MCF 10A (cell line): ENCODE data around the gene LDB3. TPM values are rescaled to one million over a fixed set of nuclear protein-coding genes. Genes with fewer than 3 reads are reported as not detected.

Experiments
- BruUV-seq: library from RNA; stranded (reverse); fragments of 400-500 nt; replicated peaks from 2 replicates; lab custom pipeline; 2021; lab: Mats Ljungman, UMichigan
- CTCF ChIA-PET: fragments of 300-600 bp; sonication (Branson Sonifier 250); formaldehyde crosslinking; extraction: SDS; loops from one replicate; lab custom pipeline; 2021; ENCODE audit warnings: antibody characterized with exemption, inconsistent platforms; lab: Yijun Ruan, JAX
- POLR2A ChIA-PET: fragments of 300-600, 350-650 bp; sonication (Branson Sonifier 250); formaldehyde crosslinking; extraction: SDS; loops from one replicate; lab custom pipeline; 2020; ENCODE audit warnings: antibody characterized with exemption, inconsistent platforms; lab: Yijun Ruan, JAX
- DNase-seq: peaks from one replicate; pipeline ENCODE4 v3.0.0-alpha.2; 2018; ENCODE audit not compliant: unreplicated experiment
- H3K27ac Mint-ChIP-seq: one replicate; pipeline ENCODE4 v1.8.0; 2022; ENCODE audit warnings: mild to moderate bottlenecking, low read depth, mixed read lengths; ENCODE audit not compliant: unreplicated experiment
- H3K27me3 Mint-ChIP-seq: one replicate; pipeline ENCODE4 v1.8.0; 2022; ENCODE audit warnings: mixed read lengths; ENCODE audit not compliant: insufficient read depth, unreplicated experiment
- H3K36me3 Mint-ChIP-seq: one replicate; pipeline ENCODE4 v1.8.0; 2022; ENCODE audit warnings: mild to moderate bottlenecking, moderate library complexity, mixed read lengths; ENCODE audit not compliant: insufficient read depth, unreplicated experiment
- H3K4me1 Mint-ChIP-seq: one replicate; pipeline ENCODE4 v1.8.0; 2022; ENCODE audit warnings: mixed read lengths; ENCODE audit not compliant: insufficient read depth, unreplicated experiment
- H3K4me3 Mint-ChIP-seq: one replicate; pipeline ENCODE4 v1.8.0; 2022; ENCODE audit warnings: mild to moderate bottlenecking, moderate library complexity, mixed read lengths; ENCODE audit not compliant: unreplicated experiment
- H3K9me3 Mint-ChIP-seq: one replicate; pipeline ENCODE4 v1.8.0; 2022; ENCODE audit warnings: mixed read lengths; ENCODE audit not compliant: unreplicated experiment
- intact Hi-C: fragments of 100-400 bp; cut with micrococcal nuclease; formaldehyde crosslinking; loops from 2 replicates; pipeline ENCODE4 v1.14.1; 2022
- total RNA-seq: library from RNA; stranded (reverse); gene quantifications from 2 replicates; pipeline ENCODE4 v1.2.3, GENCODE V29; 2022
- TF ChIP-seq, protein P1 (sequence below): fragments of 200-600 bp; IDR thresholded peaks from one replicate; pipeline ENCODE4 v1.8.0; 2022; ENCODE audit warnings: antibody characterized with exemption, mild to moderate bottlenecking; ENCODE audit not compliant: unreplicated experiment

LDB3 gene
- total RNA-seq, 1 experiment from 2014 or later = 0.23 TPM

DNA sequence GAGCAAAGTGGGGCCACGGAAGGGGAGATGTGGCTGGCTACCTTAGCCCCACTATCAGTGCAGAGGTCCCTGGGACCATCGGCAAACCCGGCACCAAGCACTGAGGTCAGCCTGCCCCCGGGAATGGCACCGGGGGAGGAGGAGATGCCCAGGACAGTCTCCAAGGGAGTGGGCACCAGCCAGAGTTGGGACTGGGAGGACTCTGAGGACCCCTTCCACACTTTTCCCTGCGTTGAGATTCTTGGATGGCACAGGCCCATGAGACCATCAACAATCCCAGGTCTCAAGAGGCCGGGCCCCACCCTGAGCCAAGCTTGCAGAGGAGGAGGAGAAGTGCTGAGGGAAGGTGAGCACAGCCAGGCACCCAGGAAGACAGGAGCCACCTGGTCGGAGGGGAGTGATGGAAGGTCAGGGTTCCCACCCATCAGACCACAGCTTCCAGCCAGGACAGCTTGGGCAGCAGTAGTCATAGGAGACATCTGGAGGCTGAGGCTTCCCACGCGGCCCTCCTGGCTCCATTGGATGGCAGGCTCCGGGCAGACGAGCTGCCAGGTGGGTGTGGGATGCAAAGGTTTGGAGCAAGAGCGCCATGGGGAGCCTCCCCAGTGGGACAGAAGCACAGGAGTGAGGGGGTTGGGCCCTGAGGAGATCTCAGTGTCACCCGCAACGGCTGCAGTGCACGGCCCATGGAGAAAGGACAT lies 16.5 kb upstream of the LDB3 start:
- no peak overlapping the region for H3K4me3 Mint-ChIP-seq
- peaks cover under 1% of the 10 kb centered on the region for H3K27me3 Mint-ChIP-seq
- no peaks in the 10 kb centered on the region for H3K36me3 Mint-ChIP-seq
- H3K9me3 Mint-ChIP-seq = no peaks in the 10 kb centered on the region
- DNase-seq = no peak
- peaks cover 20% of the 10 kb centered on the region for H3K4me1 Mint-ChIP-seq
- intact Hi-C loops = no loop called here
- ChIA-PET CTCF (interaction anchor here (1.4 kb wide), 1 partner anchor 11 kb away, joined by 4 read pairs; no protein-coding TSS in a partner anchor), POLR2A (interaction anchor here (0.6 kb wide), 1 partner anchor 38 kb away, joined by 4 read pairs; no protein-coding TSS in a partner anchor)
- BruUV-seq = no TSS peak
- no peak overlapping the region for H3K27ac Mint-ChIP-seq
- TF ChIP-seq, protein P1, sequence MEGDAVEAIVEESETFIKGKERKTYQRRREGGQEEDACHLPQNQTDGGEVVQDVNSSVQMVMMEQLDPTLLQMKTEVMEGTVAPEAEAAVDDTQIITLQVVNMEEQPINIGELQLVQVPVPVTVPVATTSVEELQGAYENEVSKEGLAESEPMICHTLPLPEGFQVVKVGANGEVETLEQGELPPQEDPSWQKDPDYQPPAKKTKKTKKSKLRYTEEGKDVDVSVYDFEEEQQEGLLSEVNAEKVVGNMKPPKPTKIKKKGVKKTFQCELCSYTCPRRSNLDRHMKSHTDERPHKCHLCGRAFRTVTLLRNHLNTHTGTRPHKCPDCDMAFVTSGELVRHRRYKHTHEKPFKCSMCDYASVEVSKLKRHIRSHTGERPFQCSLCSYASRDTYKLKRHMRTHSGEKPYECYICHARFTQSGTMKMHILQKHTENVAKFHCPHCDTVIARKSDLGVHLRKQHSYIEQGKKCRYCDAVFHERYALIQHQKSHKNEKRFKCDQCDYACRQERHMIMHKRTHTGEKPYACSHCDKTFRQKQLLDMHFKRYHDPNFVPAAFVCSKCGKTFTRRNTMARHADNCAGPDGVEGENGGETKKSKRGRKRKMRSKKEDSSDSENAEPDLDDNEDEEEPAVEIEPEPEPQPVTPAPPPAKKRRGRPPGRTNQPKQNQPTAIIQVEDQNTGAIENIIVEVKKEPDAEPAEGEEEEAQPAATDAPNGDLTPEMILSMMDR = no peak

DNA sequence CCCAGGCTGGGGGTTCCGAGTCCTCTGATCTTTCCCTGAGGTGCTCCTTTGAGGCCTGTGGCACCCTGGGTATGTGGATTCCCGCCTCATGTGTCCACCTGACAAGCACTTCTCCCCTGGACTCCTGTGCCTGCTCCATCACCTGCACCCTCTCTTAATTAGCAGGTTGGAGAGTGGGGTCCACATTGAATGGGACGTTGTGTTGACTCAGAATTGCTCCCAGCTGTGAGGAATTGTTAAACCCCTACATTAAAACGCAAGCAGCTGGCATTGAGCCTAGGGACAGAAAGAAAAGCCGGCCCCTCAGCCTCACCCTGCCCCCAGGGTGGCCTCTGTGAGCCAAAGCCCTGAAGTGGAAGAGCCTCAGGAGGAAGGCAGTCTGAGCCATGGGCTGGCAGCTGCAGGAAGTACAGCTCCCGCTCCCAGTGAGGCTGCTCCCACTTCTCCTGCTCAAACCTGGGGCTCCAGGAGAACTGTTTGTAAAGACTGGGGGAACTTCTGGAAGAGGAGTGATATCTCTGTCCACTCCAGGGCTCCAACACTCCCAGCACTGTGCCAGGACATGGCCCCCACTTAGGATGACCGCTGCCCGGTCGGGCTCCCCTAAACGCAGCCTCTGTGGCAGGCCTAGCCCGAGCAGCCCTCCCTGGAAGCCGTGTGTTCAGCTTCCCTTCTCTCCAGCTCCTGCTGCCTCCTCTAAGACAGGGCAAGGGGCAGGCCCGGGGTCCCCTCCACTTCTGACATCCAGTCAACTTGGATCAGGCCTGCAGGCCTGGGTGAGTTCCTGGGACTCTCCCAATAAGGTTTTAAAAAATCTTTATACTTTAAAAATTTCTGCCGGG lies 15.7 kb upstream of the LDB3 start:
- H3K9me3 Mint-ChIP-seq = no peaks in the 10 kb centered on the region
- H3K27ac Mint-ChIP-seq = no peak overlapping the region
- TF ChIP-seq, protein P1 = no peak
- ChIA-PET POLR2A (interaction anchor here (0.6 kb wide), 1 partner anchor 39 kb away, joined by 4 read pairs; no protein-coding TSS in a partner anchor), CTCF (interaction anchor here (0.8 to 1.4 kb wide), 2 partner anchors 10 kb away, joined by 3 to 4 read pairs; no protein-coding TSS in a partner anchor)
- no peak overlapping the region for H3K4me3 Mint-ChIP-seq
- H3K27me3 Mint-ChIP-seq = peaks cover 8% of the 10 kb centered on the region
- BruUV-seq = no TSS peak
- DNase-seq = peak; percentile 19
- no peaks in the 10 kb centered on the region for H3K36me3 Mint-ChIP-seq
- H3K4me1 Mint-ChIP-seq = peaks cover 24% of the 10 kb centered on the region
- intact Hi-C loops = no loop called here

DNA sequence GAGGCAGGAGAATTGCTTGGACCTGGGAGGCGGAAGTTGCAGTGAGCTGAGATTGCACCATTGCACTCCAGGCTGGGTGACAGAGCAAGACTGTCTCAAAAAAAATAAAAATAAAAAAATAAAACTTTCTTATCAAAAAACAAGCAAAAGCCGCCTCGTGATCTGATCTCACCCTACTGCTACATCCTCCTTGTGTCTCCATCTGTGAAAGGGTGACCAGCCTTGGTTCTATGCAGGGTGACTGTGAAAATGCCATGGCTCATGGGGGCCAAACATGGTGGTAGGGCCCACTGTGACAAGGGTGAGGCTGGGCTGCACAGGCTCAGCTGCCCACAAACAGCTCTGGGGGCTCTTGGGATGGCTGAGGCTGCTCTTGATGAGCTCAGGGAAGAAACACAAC lies 14.9 kb upstream of the LDB3 start:
- Mint-ChIP-seq H3K27me3 (peaks cover 10% of the 10 kb centered on the region), H3K9me3 (no peaks in the 10 kb centered on the region), H3K27ac (no peak overlapping the region), H3K36me3 (no peaks in the 10 kb centered on the region), H3K4me1 (peaks cover 16% of the 10 kb centered on the region), H3K4me3 (no peak overlapping the region)
- intact Hi-C loops = no loop called here
- BruUV-seq = no TSS peak
- TF ChIP-seq, protein P1 = no peak
- ChIA-PET CTCF (interaction anchor here (0.8 kb wide), 1 partner anchor 11 kb away, joined by 3 read pairs; no protein-coding TSS in a partner anchor), POLR2A (no interaction called here)
- no peak for DNase-seq

DNA sequence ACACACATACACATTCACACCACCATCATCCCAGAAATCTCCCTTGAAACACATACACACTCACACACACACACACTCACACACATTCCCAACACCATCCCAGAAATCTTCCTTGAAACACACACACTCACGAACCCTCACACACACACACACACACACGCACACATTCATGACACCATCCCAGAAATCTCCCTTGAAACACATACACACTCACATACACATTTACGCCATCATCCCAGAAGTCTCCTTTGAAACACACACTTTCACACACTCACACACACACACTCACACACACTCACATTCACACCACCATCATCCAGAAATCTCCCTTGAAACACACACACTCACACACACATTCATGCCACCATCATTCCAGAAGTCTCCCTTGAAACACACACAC lies 14.3 kb upstream of the LDB3 start:
- intact Hi-C loops = no loop called here
- ChIA-PET CTCF (interaction anchor here (0.6 kb wide), 1 partner anchor 236 kb away, joined by 3 read pairs; no protein-coding TSS in a partner anchor), POLR2A (no interaction called here)
- Mint-ChIP-seq H3K9me3 (no peaks in the 10 kb centered on the region), H3K27ac (no peak overlapping the region), H3K27me3 (peaks cover 10% of the 10 kb centered on the region), H3K4me1 (peaks cover 10% of the 10 kb centered on the region), H3K36me3 (no peaks in the 10 kb centered on the region), H3K4me3 (no peak overlapping the region)
- BruUV-seq = no TSS peak
- DNase-seq = no peak
- TF ChIP-seq, protein P1 = no peak
